ENCODE data around the gene GFAP. TPM values are rescaled to one million over a fixed set of nuclear protein-coding genes. Genes with fewer than 3 reads are reported as not detected.

The GFAP gene
- total and polyA plus RNA-seq, 2 donors, result 0.19 to 0.43 TPM

DNA sequence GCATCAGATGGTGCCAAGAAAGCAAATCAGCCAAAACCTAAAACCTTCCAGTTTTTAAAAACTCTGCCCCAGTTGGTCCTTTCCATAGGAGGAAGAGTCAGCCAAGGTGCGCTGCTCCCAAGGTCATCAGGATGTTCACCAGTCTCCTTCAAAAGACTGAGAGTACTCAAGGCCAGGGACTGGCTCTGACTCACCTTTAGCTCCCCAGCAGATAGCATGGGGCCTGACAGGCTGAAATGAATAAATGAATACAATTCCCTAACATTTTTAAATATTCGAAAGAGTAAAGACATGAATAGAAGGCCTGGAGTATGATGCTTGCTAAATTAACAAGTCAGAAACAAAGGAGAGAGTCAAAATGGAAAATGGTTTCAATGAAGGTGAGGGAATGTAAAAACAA, 35.2 kb downstream of the GFAP start:
- H3K36me3 ChIP-seq (ENCODE audit: control insufficient read depth in 2 of 2, insufficient read depth in 2 of 2, low read length in 1 of 2), result peaks cover 62 to 85% of the 10 kb centered on the region in 2 donors
- H3K9me3 ChIP-seq (ENCODE audit: control insufficient read depth in 2 of 2, insufficient read depth in 1 of 2, low read length in 1 of 2), result no peaks in the 10 kb centered on the region
- H3K4me1 ChIP-seq (ENCODE audit: control insufficient read depth in 2 of 2, insufficient read depth in 2 of 2, low read length in 2 of 2), result no peaks in the 10 kb centered on the region
- H3K27me3 ChIP-seq (ENCODE audit: control insufficient read depth in 2 of 2, insufficient read depth in 1 of 2, low read length in 1 of 2), result no peaks in the 10 kb centered on the region
- DNase-seq (ENCODE audit: low read depth in 6 of 9, low spot score in 9 of 9), result no peak
- 99% methylated on average over 2 of the region's 2 CpGs for WGBS
- H3K27ac ChIP-seq (ENCODE audit: low read depth in 1 of 2, low read length in 1 of 2), result no peak overlapping the region
- no peak overlapping the region for H3K4me3 ChIP-seq (ENCODE audit: low read length in 2 of 2)

DNA sequence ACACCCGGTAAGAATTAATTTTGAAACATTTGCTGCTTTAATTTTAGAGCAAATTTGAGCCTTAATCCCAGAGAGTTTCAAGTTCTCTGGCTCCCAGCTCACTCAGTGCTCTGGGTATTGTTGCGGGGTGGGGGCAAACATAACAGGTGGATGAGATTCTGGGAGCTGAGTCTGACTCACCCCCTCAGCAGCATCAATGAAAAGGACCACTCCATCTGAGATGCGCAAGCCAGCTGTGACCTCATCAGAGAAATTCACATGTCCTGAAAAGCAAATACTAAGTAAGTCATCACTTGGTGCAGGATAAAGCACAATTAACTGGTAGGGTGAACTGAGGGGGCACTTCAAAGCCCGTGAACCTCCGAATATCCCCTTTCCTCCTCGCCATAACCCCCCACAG, 35.9 kb downstream of the GFAP start:
- 98% methylated on average over 6 of the region's 6 CpGs for WGBS
- H3K27me3 ChIP-seq (ENCODE audit: control insufficient read depth in 2 of 2, insufficient read depth in 1 of 2, low read length in 1 of 2), result no peaks in the 10 kb centered on the region
- H3K9me3 ChIP-seq (ENCODE audit: control insufficient read depth in 2 of 2, insufficient read depth in 1 of 2, low read length in 1 of 2), result no peaks in the 10 kb centered on the region
- peaks cover 59 to 85% of the 10 kb centered on the region in 2 donors for H3K36me3 ChIP-seq (ENCODE audit: control insufficient read depth in 2 of 2, insufficient read depth in 2 of 2, low read length in 1 of 2)
- H3K27ac ChIP-seq (ENCODE audit: low read depth in 1 of 2, low read length in 1 of 2), result no peak overlapping the region
- no peak for DNase-seq (ENCODE audit: low read depth in 6 of 9, low spot score in 9 of 9)
- no peaks in the 10 kb centered on the region for H3K4me1 ChIP-seq (ENCODE audit: control insufficient read depth in 2 of 2, insufficient read depth in 2 of 2, low read length in 2 of 2)
- no peak overlapping the region for H3K4me3 ChIP-seq (ENCODE audit: low read length in 2 of 2)

DNA sequence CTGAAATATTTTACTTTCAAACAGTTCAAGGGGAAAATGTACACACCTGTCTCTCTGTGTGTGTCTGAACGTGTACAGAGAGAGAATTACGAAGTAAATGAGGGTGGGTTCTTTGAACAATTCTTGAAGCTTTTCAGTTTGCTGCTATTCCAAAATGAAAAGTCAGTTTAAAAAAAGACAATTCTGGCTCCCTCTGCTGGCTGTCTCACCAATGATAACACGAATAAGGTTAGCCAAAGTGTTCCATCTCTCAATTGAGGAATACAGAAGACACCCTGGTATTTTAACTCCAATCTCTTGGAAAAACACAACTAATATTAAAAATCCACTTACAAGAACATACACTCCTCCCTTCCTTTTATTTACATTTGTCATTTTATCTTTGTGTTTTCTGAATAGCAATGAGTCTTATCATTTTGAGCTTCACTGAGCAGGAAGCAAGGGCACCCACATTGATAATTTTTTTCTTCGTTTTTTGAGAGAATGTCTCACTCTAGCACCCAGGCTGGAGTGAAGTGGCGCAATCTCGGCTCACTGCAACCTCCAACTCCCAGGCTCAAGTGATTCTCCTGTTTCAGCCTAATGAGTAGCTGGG, 36.6 kb downstream of the GFAP start:
- Histone ChIP-seq H3K27me3 (ENCODE audit: control insufficient read depth in 2 of 2, insufficient read depth in 1 of 2, low read length in 1 of 2) (no peaks in the 10 kb centered on the region), H3K4me1 (ENCODE audit: control insufficient read depth in 2 of 2, insufficient read depth in 2 of 2, low read length in 2 of 2) (no peaks in the 10 kb centered on the region), H3K27ac (ENCODE audit: low read depth in 1 of 2, low read length in 1 of 2) (no peak overlapping the region), H3K36me3 (ENCODE audit: control insufficient read depth in 2 of 2, insufficient read depth in 2 of 2, low read length in 1 of 2) (peaks cover 61 to 84% of the 10 kb centered on the region in 2 donors), H3K4me3 (ENCODE audit: low read length in 2 of 2) (no peak overlapping the region), H3K9me3 (ENCODE audit: control insufficient read depth in 2 of 2, insufficient read depth in 1 of 2, low read length in 1 of 2) (no peaks in the 10 kb centered on the region)
- peak in 4 of 9 donors; percentile 17 to 54 (median 33) for DNase-seq (ENCODE audit: low read depth in 6 of 9, low spot score in 9 of 9)
- WGBS, result 73% methylated on average over 6 of the region's 6 CpGs

DNA sequence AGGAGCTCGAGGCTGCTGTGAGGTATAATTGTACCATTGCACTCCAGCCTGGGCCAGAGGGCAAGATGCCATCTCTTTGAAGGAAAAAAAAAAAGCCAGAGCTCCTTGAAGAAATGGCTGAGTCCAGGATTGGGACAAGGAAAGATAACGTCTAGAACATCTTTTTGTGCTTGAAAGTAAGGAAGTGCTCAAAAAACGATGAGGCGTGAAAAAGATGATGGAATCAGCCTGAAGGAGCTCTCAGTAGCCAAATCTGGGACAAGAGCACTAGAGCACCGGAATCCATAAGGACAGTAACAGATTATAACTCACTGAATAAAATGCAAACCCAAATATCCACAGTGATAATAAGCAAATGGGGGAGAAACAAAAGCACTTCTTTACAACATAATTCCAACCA, 38.2 kb downstream of the GFAP start:
- Histone ChIP-seq H3K36me3 (ENCODE audit: control insufficient read depth in 2 of 2, insufficient read depth in 2 of 2, low read length in 1 of 2) (peaks cover 57 to 79% of the 10 kb centered on the region in 2 donors), H3K9me3 (ENCODE audit: control insufficient read depth in 2 of 2, insufficient read depth in 1 of 2, low read length in 1 of 2) (no peaks in the 10 kb centered on the region), H3K4me1 (ENCODE audit: control insufficient read depth in 2 of 2, insufficient read depth in 2 of 2, low read length in 2 of 2) (no peaks in the 10 kb centered on the region), H3K27me3 (ENCODE audit: control insufficient read depth in 2 of 2, insufficient read depth in 1 of 2, low read length in 1 of 2) (no peaks in the 10 kb centered on the region), H3K27ac (ENCODE audit: low read depth in 1 of 2, low read length in 1 of 2) (no peak overlapping the region), H3K4me3 (ENCODE audit: low read length in 2 of 2) (no peak overlapping the region)
- DNase-seq (ENCODE audit: low read depth in 6 of 9, low spot score in 9 of 9), result no peak
- 99% methylated on average over 5 of the region's 5 CpGs for WGBS

DNA sequence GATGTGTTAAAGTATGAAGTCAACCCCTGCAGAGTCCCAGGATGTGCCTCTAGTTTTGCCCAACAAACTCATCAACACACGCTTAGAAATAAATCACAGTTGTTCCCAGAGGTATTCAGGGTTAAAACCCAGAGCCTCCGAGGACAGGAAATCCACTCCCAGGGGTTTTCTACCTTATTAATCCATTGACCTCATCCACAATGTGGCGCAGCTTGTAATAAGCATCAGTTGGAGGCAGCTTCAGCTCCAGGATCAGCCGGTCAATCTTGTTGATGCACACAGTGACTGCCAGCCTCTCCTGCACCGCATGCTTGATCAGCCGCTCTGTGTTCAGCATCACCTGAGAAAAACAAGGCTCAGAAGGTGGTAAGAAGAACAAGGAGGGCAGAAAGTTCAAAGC, 39.5 kb downstream of the GFAP start:
- Histone ChIP-seq H3K27ac (ENCODE audit: low read depth in 1 of 2, low read length in 1 of 2) (no peak overlapping the region), H3K27me3 (ENCODE audit: control insufficient read depth in 2 of 2, insufficient read depth in 1 of 2, low read length in 1 of 2) (no peaks in the 10 kb centered on the region), H3K36me3 (ENCODE audit: control insufficient read depth in 2 of 2, insufficient read depth in 2 of 2, low read length in 1 of 2) (peaks cover 55 to 79% of the 10 kb centered on the region in 2 donors), H3K4me3 (ENCODE audit: low read length in 2 of 2) (no peak overlapping the region), H3K9me3 (ENCODE audit: control insufficient read depth in 2 of 2, insufficient read depth in 1 of 2, low read length in 1 of 2) (no peaks in the 10 kb centered on the region), H3K4me1 (ENCODE audit: control insufficient read depth in 2 of 2, insufficient read depth in 2 of 2, low read length in 2 of 2) (no peaks in the 10 kb centered on the region)
- WGBS, result 97% methylated on average over 6 of the region's 6 CpGs
- no peak for DNase-seq (ENCODE audit: low read depth in 6 of 9, low spot score in 9 of 9)

DNA sequence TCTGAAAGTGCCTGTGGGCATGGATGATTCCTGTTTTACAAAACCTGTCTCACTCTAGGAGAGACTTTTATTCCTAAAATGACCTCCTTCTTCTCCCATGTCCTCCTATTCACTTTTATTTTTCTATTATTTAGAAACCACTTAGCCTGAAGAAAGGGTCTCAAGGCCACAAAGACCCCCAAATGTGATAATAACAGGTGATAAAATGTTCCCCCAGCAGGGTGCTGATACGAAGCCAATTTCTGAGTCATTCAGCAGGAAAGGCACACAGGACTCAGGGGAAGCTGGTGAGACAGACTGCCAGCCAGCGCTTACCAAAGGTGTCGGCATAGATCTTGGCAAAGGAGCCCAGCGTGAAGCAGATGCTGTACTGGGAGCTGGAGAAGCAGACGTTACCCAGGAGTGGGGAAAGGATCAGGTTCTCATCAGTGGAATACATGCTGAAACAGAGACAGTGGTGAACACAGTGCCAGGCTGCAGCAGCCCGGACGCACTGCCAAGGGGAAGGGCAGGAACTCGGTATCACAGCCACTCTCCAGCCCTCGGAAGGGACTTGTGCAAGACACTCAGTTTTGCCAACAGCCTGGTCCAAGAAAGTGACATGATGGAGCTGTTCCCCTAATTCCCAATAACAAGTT, 43.0 kb downstream of the GFAP start:
- WGBS, result 97% methylated on average over 9 of the region's 9 CpGs
- H3K9me3 ChIP-seq (ENCODE audit: control insufficient read depth in 2 of 2, insufficient read depth in 1 of 2, low read length in 1 of 2), result no peaks in the 10 kb centered on the region
- no peak overlapping the region for H3K4me3 ChIP-seq (ENCODE audit: low read length in 2 of 2)
- no peaks in the 10 kb centered on the region for H3K4me1 ChIP-seq (ENCODE audit: control insufficient read depth in 2 of 2, insufficient read depth in 2 of 2, low read length in 2 of 2)
- no peak overlapping the region for H3K27ac ChIP-seq (ENCODE audit: low read depth in 1 of 2, low read length in 1 of 2)
- no peak for DNase-seq (ENCODE audit: low read depth in 6 of 9, low spot score in 9 of 9)
- no peaks in the 10 kb centered on the region for H3K27me3 ChIP-seq (ENCODE audit: control insufficient read depth in 2 of 2, insufficient read depth in 1 of 2, low read length in 1 of 2)
- peaks cover 55 to 80% of the 10 kb centered on the region in 2 donors for H3K36me3 ChIP-seq (ENCODE audit: control insufficient read depth in 2 of 2, insufficient read depth in 2 of 2, low read length in 1 of 2)

DNA sequence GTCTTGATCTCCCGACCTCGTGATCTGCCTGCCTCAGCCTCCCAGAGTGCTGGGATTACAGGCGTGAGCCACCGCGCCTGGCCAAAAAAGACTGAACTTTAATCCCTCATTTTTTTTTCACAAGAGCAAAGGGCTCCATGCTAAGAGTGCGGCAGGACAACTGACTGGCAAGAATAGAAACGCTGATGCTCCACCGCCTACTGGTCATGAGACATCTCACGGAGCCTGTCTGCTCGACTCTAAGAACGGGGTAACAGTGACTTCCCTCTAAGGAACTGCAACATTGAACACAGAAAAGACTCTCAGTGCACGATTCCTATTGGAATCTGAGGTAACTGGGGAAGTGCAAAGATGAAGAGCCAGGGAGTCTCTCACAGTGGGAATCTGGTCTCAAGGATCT, 43.7 kb downstream of the GFAP start:
- 98% methylated on average over 12 of the region's 12 CpGs for WGBS
- no peak for DNase-seq (ENCODE audit: low read depth in 6 of 9, low spot score in 9 of 9)
- Histone ChIP-seq H3K4me1 (ENCODE audit: control insufficient read depth in 2 of 2, insufficient read depth in 2 of 2, low read length in 2 of 2) (no peaks in the 10 kb centered on the region), H3K4me3 (ENCODE audit: low read length in 2 of 2) (no peak overlapping the region), H3K9me3 (ENCODE audit: control insufficient read depth in 2 of 2, insufficient read depth in 1 of 2, low read length in 1 of 2) (no peaks in the 10 kb centered on the region), H3K36me3 (ENCODE audit: control insufficient read depth in 2 of 2, insufficient read depth in 2 of 2, low read length in 1 of 2) (peaks cover 56 to 81% of the 10 kb centered on the region in 2 donors), H3K27ac (ENCODE audit: low read depth in 1 of 2, low read length in 1 of 2) (no peak overlapping the region), H3K27me3 (ENCODE audit: control insufficient read depth in 2 of 2, insufficient read depth in 1 of 2, low read length in 1 of 2) (no peaks in the 10 kb centered on the region)

DNA sequence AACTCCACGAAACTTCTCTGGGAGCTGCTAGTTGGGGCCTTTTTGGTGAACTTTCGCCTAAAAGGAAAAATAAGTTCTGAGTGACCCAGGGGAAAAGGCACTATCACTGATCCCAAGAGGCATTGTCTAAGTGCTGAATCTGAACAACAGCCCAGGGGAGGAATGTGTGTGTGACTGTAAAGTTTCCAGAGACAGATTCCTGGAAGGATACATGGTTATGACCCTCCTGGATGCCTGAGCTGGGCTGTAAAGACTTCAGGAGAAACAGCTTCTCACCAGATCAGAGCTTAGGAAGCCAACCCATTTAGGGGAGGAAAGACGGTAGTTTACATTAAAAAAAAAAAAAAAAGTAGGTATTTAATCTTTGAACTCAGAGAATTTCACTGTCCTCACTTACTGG, 47.5 kb downstream of the GFAP start:
- 98% methylated on average over 3 of the region's 3 CpGs for WGBS
- no peaks in the 10 kb centered on the region for H3K27me3 ChIP-seq (ENCODE audit: control insufficient read depth in 2 of 2, insufficient read depth in 1 of 2, low read length in 1 of 2)
- peaks cover 57 to 75% of the 10 kb centered on the region in 2 donors for H3K36me3 ChIP-seq (ENCODE audit: control insufficient read depth in 2 of 2, insufficient read depth in 2 of 2, low read length in 1 of 2)
- no peak overlapping the region for H3K4me3 ChIP-seq (ENCODE audit: low read length in 2 of 2)
- no peak for DNase-seq (ENCODE audit: low read depth in 6 of 9, low spot score in 9 of 9)
- H3K27ac ChIP-seq (ENCODE audit: low read depth in 1 of 2, low read length in 1 of 2), result no peak overlapping the region
- H3K4me1 ChIP-seq (ENCODE audit: control insufficient read depth in 2 of 2, insufficient read depth in 2 of 2, low read length in 2 of 2), result no peaks in the 10 kb centered on the region
- H3K9me3 ChIP-seq (ENCODE audit: control insufficient read depth in 2 of 2, insufficient read depth in 1 of 2, low read length in 1 of 2), result no peaks in the 10 kb centered on the region

DNA sequence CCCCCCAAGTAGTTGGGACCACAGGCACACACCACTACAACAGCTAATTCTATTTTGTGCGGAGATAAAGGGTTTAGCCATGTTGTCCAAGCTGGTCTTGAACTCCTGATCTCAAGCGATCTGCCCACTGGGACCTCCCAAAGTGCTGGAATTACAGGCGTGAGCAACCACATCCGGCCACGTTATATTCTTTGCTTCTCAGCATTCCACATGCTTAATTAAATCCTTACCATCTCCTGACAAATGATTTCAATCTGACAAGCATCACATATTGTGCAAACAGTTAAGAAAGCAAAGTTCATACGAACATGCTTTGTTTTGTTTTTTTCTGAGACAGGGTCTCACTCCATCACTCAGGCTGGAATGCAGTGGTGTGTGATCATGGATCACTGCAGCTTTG, 49.4 kb downstream of the GFAP start:
- H3K36me3 ChIP-seq (ENCODE audit: control insufficient read depth in 2 of 2, insufficient read depth in 2 of 2, low read length in 1 of 2), result peaks cover 52 to 75% of the 10 kb centered on the region in 2 donors
- no peaks in the 10 kb centered on the region for H3K9me3 ChIP-seq (ENCODE audit: control insufficient read depth in 2 of 2, insufficient read depth in 1 of 2, low read length in 1 of 2)
- H3K4me1 ChIP-seq (ENCODE audit: control insufficient read depth in 2 of 2, insufficient read depth in 2 of 2, low read length in 2 of 2), result no peaks in the 10 kb centered on the region
- no peak for DNase-seq (ENCODE audit: low read depth in 6 of 9, low spot score in 9 of 9)
- H3K27ac ChIP-seq (ENCODE audit: low read depth in 1 of 2, low read length in 1 of 2), result no peak overlapping the region
- WGBS, result 97% methylated on average over 6 of the region's 6 CpGs
- no peaks in the 10 kb centered on the region for H3K27me3 ChIP-seq (ENCODE audit: control insufficient read depth in 2 of 2, insufficient read depth in 1 of 2, low read length in 1 of 2)
- no peak overlapping the region for H3K4me3 ChIP-seq (ENCODE audit: low read length in 2 of 2)
